Thyroid gland (tissue), 4 donors: Measurements from ENCODE around the gene EWSR1. TPM values are rescaled to one million over a fixed set of nuclear protein-coding genes. Genes with fewer than 3 reads are reported as not detected.
A peak's percentile ranks its signal among the peaks of the same experiment; 100 is the strongest.

Source experiments
- DNase-seq, 2 donors: peaks; one replicate each; pipeline ENCODE4 v3.0.0-alpha.2; 2019
- H3K27ac ChIP-seq, 3 donors: fragments of 200-600 bp; sonication (generic); 1 replicate in 2 of 3; 2 replicates in 1 of 3; pipeline ENCODE4 v1.5.1; 2016 to 2019; ENCODE audit warnings: mild to moderate bottlenecking in 1 of 3, moderate library complexity in 1 of 3
- H3K27me3 ChIP-seq: fragments of 200-600 bp; sonication (generic); one replicate; pipeline ENCODE4 v1.5.1; 2019
- H3K36me3 ChIP-seq, 2 donors: fragments of 200-600 bp; sonication (generic); one replicate each; pipeline ENCODE4 v1.5.1; 2016 to 2019
- H3K4me1 ChIP-seq, 2 donors: fragments of 200-600 bp; sonication (generic); one replicate each; pipeline ENCODE4 v1.5.1; 2017 to 2019
- H3K4me3 ChIP-seq, 3 donors: fragments of 200-600 bp; sonication (generic); replicated peaks in 1 of 3; 1 replicate in 2 of 3; 2 replicates in 1 of 3; pipeline ENCODE4 v1.5.1; 2016; ENCODE audit warnings: mild to moderate bottlenecking in 1 of 3
- H3K9me3 ChIP-seq: fragments of 200-600 bp; sonication (generic); one replicate; pipeline ENCODE4 v1.5.1; 2017
- POLR2A ChIP-seq, 2 donors: fragments of 450-650 bp; IDR thresholded peaks; one replicate each; pipeline ENCODE4 v1.6.1; 2017; ENCODE audit warnings: antibody characterized with exemption in 2 of 2, mild to moderate bottlenecking in 2 of 2, moderate library complexity in 1 of 2
- WGBS, 2 donors: methylation state at CpG; one replicate each; pipeline ENCODE4 v1.1.5; 2017; 5-methylcytosine and 5-hydroxymethylcytosine counted together
- intact Hi-C: fragments of 100-400 bp; cut with DNase I; formaldehyde crosslinking; loops from one replicate; pipeline ENCODE4 v1.15.1; 2023
- total RNA-seq, 4 donors: library from RNA; depleted of rRNA; stranded (reverse); fragments of >200 nt; gene quantifications; one replicate each; pipeline ENCODE4 v1.2.3, GENCODE V29; 2016
- TF ChIP-seq, protein P1 (sequence below), 6 experiments: fragments of 200-600 bp in 3 of 6; fragments of 450-650 bp in 3 of 6; sonication (generic) in 3 of 6; IDR thresholded peaks; one replicate each; pipeline ENCODE4 v1.5.1; 2016 to 2019; ENCODE audit warnings: antibody characterized with exemption in 6 of 6, mild to moderate bottlenecking in 2 of 6, inconsistent platforms in 1 of 6, moderate library complexity in 1 of 6

The EWSR1 gene
- total RNA-seq, 4 donors from 2014 or later: 205 to 290 (median 258) TPM

GRCh38 chr22:29327089-29327764 lies 59.2 kb downstream of the EWSR1 start:
- no peak overlapping the region for H3K4me3 ChIP-seq
- intact Hi-C loops: no loop called here
- WGBS, 2 donors: 89 to 92% methylated on average over 8 to 12 of the region's 15 CpGs
- no peaks in the 10 kb centered on the region for H3K27me3 ChIP-seq
- no peaks in the 10 kb centered on the region for H3K4me1 ChIP-seq
- H3K9me3 ChIP-seq: no peaks in the 10 kb centered on the region
- no peak overlapping the region for H3K27ac ChIP-seq
- DNase-seq: peak in 1 of 2 donors; percentile 1
- H3K36me3 ChIP-seq: peaks cover 40 to 42% of the 10 kb centered on the region in 2 donors
- no peak for TF ChIP-seq POLR2A (IDR thresholded peaks at IDR 0.05)

DNA sequence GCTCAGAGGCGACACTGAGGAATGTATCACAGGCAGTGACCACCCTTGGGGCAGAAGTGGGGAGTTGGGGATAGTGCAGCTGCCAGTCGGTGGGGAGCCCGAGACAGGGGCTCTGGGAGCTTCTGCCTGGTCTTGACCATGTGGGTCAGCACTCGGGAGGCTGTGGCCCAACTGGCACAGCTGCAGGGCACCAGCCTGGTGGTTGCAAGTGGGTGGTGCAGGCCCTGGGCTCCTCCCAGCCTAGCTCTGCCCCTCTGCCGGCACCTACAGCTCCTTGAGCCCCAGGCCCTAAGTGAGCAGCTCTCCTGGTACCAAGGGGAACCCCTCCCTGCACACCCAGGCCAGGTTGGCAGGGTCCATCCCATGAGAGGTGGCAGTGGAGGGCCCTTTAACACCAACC lies 60.0 kb downstream of the EWSR1 start:
- Histone ChIP-seq H3K4me1 (no peaks in the 10 kb centered on the region), H3K27me3 (no peaks in the 10 kb centered on the region), H3K36me3 (peaks cover 45 to 48% of the 10 kb centered on the region in 2 donors), H3K27ac (no peak overlapping the region), H3K4me3 (no peak overlapping the region), H3K9me3 (no peaks in the 10 kb centered on the region)
- WGBS, 2 donors: 97 to 100% methylated on average over 1 to 4 of the region's 5 CpGs
- DNase-seq: peak in 1 of 2 donors; percentile 2
- TF ChIP-seq POLR2A (IDR thresholded peaks at IDR 0.05): no peak
- TF ChIP-seq, protein P1, sequence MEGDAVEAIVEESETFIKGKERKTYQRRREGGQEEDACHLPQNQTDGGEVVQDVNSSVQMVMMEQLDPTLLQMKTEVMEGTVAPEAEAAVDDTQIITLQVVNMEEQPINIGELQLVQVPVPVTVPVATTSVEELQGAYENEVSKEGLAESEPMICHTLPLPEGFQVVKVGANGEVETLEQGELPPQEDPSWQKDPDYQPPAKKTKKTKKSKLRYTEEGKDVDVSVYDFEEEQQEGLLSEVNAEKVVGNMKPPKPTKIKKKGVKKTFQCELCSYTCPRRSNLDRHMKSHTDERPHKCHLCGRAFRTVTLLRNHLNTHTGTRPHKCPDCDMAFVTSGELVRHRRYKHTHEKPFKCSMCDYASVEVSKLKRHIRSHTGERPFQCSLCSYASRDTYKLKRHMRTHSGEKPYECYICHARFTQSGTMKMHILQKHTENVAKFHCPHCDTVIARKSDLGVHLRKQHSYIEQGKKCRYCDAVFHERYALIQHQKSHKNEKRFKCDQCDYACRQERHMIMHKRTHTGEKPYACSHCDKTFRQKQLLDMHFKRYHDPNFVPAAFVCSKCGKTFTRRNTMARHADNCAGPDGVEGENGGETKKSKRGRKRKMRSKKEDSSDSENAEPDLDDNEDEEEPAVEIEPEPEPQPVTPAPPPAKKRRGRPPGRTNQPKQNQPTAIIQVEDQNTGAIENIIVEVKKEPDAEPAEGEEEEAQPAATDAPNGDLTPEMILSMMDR (IDR thresholded peaks at IDR 0.05): no peak
- intact Hi-C loops: no loop called here

- Histone ChIP-seq H3K27me3 (no peaks in the 10 kb centered on the region), H3K36me3 (peaks cover 48% of the 10 kb centered on the region in 2 donors), H3K4me3 (no peak overlapping the region), H3K4me1 (no peaks in the 10 kb centered on the region), H3K27ac (no peak overlapping the region), H3K9me3 (no peaks in the 10 kb centered on the region)
- DNase-seq: no peak
- intact Hi-C loops: no loop called here
- WGBS, 2 donors: 92 to 96% methylated on average over 21 to 30 of the region's 34 CpGs
- TF ChIP-seq, protein P1 (IDR thresholded peaks at IDR 0.05): no peak
- TF ChIP-seq POLR2A (IDR thresholded peaks at IDR 0.05): no peak
Observed at GRCh38 chr22:29328566-29329500, 60.8 kb downstream of the EWSR1 start.

DNA sequence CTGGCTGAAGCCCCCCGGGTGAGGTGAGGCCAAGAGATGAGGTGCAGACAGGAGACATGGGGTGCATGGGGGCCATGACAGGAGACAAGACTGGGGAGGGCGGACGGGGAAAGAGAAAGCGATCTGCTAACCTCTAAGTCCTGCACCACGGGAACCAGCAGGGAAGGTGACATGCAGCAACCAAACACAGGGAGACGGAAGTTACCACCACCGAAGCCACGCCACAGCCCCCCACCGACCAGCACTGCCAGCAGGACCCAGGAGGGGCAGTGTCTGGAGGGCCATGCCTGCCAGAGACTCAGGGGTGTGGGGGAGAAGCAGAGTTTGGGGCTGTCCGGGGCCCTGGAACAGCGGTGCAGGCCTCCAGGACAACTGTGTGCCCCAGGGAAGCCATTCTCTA lies 61.5 kb downstream of the EWSR1 start:
- Histone ChIP-seq H3K4me1 (no peaks in the 10 kb centered on the region), H3K4me3 (no peak overlapping the region), H3K9me3 (no peaks in the 10 kb centered on the region), H3K36me3 (peaks cover 48 to 53% of the 10 kb centered on the region in 2 donors), H3K27ac (no peak overlapping the region), H3K27me3 (no peaks in the 10 kb centered on the region)
- no peak for DNase-seq
- 84 to 91% methylated on average over 7 to 11 of the region's 11 CpGs for WGBS, 2 donors
- TF ChIP-seq, protein P1 (IDR thresholded peaks at IDR 0.05): no peak
- TF ChIP-seq POLR2A (IDR thresholded peaks at IDR 0.05): no peak
- intact Hi-C loops: no loop called here

GRCh38 chr22:29330291-29330690 lies 62.2 kb downstream of the EWSR1 start:
- H3K27ac ChIP-seq: no peak overlapping the region
- no peaks in the 10 kb centered on the region for H3K27me3 ChIP-seq
- H3K4me1 ChIP-seq: no peaks in the 10 kb centered on the region
- peak; percentile 39 to 41 for DNase-seq
- intact Hi-C loops: no loop called here
- no peak for TF ChIP-seq POLR2A (IDR thresholded peaks at IDR 0.05)
- TF ChIP-seq, protein P1 (IDR thresholded peaks at IDR 0.05): no peak
- peaks cover 48 to 53% of the 10 kb centered on the region in 2 donors for H3K36me3 ChIP-seq
- 52 to 89% methylated on average over 7 to 9 of the region's 19 CpGs for WGBS, 2 donors
- no peaks in the 10 kb centered on the region for H3K9me3 ChIP-seq
- no peak overlapping the region for H3K4me3 ChIP-seq
